ENCODE measurements around the gene HTT.

DNA sequence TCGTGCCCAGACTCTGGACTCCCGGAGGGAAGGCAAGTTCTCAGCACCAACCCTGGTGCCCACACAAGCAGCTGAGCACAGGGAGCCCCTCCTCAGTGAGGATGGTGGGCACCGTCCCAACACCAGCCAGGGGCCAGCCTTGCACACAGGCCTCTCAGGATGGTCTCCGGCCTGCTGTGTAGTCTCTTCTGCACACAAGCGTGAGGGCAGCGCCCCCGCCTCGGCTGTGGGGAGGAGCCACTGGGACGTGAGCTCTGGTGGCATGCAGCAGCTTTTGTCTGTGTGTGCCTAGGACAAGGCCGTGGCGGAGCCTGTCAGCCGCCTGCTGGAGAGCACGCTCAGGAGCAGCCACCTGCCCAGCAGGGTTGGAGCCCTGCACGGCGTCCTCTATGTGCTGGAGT is 158.4 kb downstream of the HTT start:
- TF ChIP-seq MAZ (IDR thresholded peaks at IDR 0.05; ENCODE audit: borderline replicate concordance, low read depth, low read length) (no peak), JUNB (IDR thresholded peaks at IDR 0.05) (no peak), CTCF (IDR thresholded peaks at IDR 0.05) (no peak), MAX (IDR thresholded peaks at IDR 0.05) (no peak)
